IMR-90 (cell line): Measurements from ENCODE around the gene PPIL6. TPM values are rescaled to one million over a fixed set of nuclear protein-coding genes. Genes with fewer than 3 reads are reported as not detected.

Source experiments
- ATAC-seq: fragments of 200-7000 bp; cut with Tn5 transposase; 2 replicates; pipeline ENCODE4 v1.9.1; 2020; ENCODE audit warnings: low read depth, mild to moderate bottlenecking, moderate library complexity
- BruUV-seq: library from RNA; stranded (reverse); fragments of 400-500 nt; replicated peaks from 2 replicates; lab custom pipeline; 2021; lab: Mats Ljungman, UMichigan
- CTCF ChIA-PET: fragments of 300-600 bp; formaldehyde crosslinking; extraction: SDS; loops from one replicate; lab custom pipeline; 2021; ENCODE audit warnings: antibody characterized with exemption; lab: Yijun Ruan, JAX
- POLR2A ChIA-PET: fragments of 300-600 bp; sonication (Branson Sonifier 250); formaldehyde crosslinking; loops from one replicate; lab custom pipeline; 2022; ENCODE audit warnings: antibody characterized with exemption; ENCODE audit not compliant: unreplicated experiment; lab: Charles Lee
- DNase-seq: peaks from one replicate; pipeline ENCODE4 v3.0.0; 2013
- H2AFZ ChIP-seq: replicated peaks from 2 replicates; pipeline ENCODE3; 2013; ENCODE audit warnings: low read length, mild to moderate bottlenecking; ENCODE audit not compliant: poor library complexity
- H2AK5ac ChIP-seq: 2 replicates; pipeline ENCODE4 v1.6.1; 2013; ENCODE audit warnings: low read depth, low read length, inconsistent platforms
- H2AK9ac ChIP-seq: replicated peaks from 2 replicates; pipeline ENCODE3; 2013; ENCODE audit warnings: mild to moderate bottlenecking, low read depth, low read length, moderate library complexity; ENCODE audit not compliant: poor library complexity
- H2BK120ac ChIP-seq: 2 replicates; pipeline ENCODE4 v1.6.1; 2013; ENCODE audit warnings: low read depth, low read length, inconsistent platforms
- H2BK15ac ChIP-seq: 3 replicates; pipeline ENCODE4 v1.6.1; 2013; ENCODE audit warnings: low read depth, low read length, inconsistent platforms
- H2BK20ac ChIP-seq: 2 replicates; pipeline ENCODE4 v1.6.1; 2013; ENCODE audit warnings: low read depth, mild to moderate bottlenecking, inconsistent platforms, low read length, moderate library complexity
- H2BK5ac ChIP-seq: 2 replicates; pipeline ENCODE4 v1.6.1; 2013; ENCODE audit warnings: mild to moderate bottlenecking, low read depth, low read length, inconsistent platforms; ENCODE audit not compliant: poor library complexity, severe bottlenecking
- H3K14ac ChIP-seq: replicated peaks from 2 replicates; pipeline ENCODE4 v1.6.1; 2013; ENCODE audit warnings: low read depth, low read length, inconsistent platforms
- H3K18ac ChIP-seq: 2 replicates; pipeline ENCODE4 v1.6.1; 2013; ENCODE audit warnings: low read depth, low read length, control low read depth
- H3K23ac ChIP-seq: 2 replicates; pipeline ENCODE4 v1.6.1; 2013; ENCODE audit warnings: low read depth, low read length, inconsistent platforms
- H3K27ac ChIP-seq: 2 replicates; pipeline ENCODE4 v1.5.1; 2013; ENCODE audit warnings: mild to moderate bottlenecking, control low read depth, low read length; ENCODE audit not compliant: insufficient read depth
- H3K27me3 ChIP-seq: 2 replicates; pipeline ENCODE4 v1.6.1; 2013; ENCODE audit warnings: low read length; ENCODE audit not compliant: control insufficient read depth, insufficient read depth
- H3K36me3 ChIP-seq: 2 replicates; pipeline ENCODE4 v1.6.1; 2013; ENCODE audit warnings: low read length, mixed read lengths; ENCODE audit not compliant: control insufficient read depth, insufficient read depth
- H3K4ac ChIP-seq: 2 replicates; pipeline ENCODE4 v1.6.1; 2013; ENCODE audit warnings: low read depth, low read length, inconsistent platforms
- H3K4me1 ChIP-seq: 2 replicates; pipeline ENCODE4 v1.6.1; 2013; ENCODE audit warnings: low read length, mixed read lengths; ENCODE audit not compliant: control insufficient read depth, insufficient read depth
- H3K4me2 ChIP-seq: 2 replicates; pipeline ENCODE4 v1.6.1; 2013; ENCODE audit warnings: low read depth, mild to moderate bottlenecking, control low read depth, low read length, moderate library complexity
- H3K4me3 ChIP-seq: 2 replicates; pipeline ENCODE4 v1.5.1; 2013; ENCODE audit warnings: low read depth, mild to moderate bottlenecking, control low read depth, low read length, moderate library complexity; ENCODE audit not compliant: insufficient read depth
- H3K56ac ChIP-seq: 2 replicates; pipeline ENCODE4 v1.6.1; 2013; ENCODE audit warnings: low read length, inconsistent platforms; ENCODE audit not compliant: insufficient read depth; ENCODE audit errors: extremely low read depth
- H3K79me1 ChIP-seq, 2 experiments: 2 replicates each; pipeline ENCODE4 v1.6.1; 2013; ENCODE audit warnings: low read length in 2 of 2, inconsistent platforms in 1 of 2, low read depth in 1 of 2
- H3K9ac ChIP-seq: 2 replicates; pipeline ENCODE4 v1.6.1; 2013; ENCODE audit warnings: low read depth, low read length, control low read depth
- H3K9me1 ChIP-seq: 2 replicates; pipeline ENCODE4 v1.6.1; 2013; ENCODE audit warnings: low read length, inconsistent platforms; ENCODE audit not compliant: insufficient read depth
- H3K9me3 ChIP-seq: 2 replicates; pipeline ENCODE4 v1.6.1; 2013; ENCODE audit warnings: low read length; ENCODE audit not compliant: control insufficient read depth, insufficient read depth
- H4K20me1 ChIP-seq: 2 replicates; pipeline ENCODE4 v1.6.1; 2013; ENCODE audit warnings: low read length, inconsistent platforms; ENCODE audit not compliant: insufficient read depth
- H4K5ac ChIP-seq: 2 replicates; pipeline ENCODE4 v1.6.1; 2013; ENCODE audit warnings: mild to moderate bottlenecking, low read depth, low read length, control low read depth
- H4K8ac ChIP-seq, 2 experiments: 2 replicates each; pipeline ENCODE4 v1.6.1; 2013; ENCODE audit warnings: low read depth in 2 of 2, low read length in 2 of 2, control low read depth in 1 of 2, inconsistent platforms in 1 of 2
- H4K91ac ChIP-seq: 2 replicates; pipeline ENCODE4 v1.6.1; 2013; ENCODE audit warnings: low read depth, low read length, inconsistent platforms; ENCODE audit not compliant: insufficient read depth
- BHLHE40 ChIP-seq: fragments of 150-350 bp; IDR thresholded peaks from 2 replicates; pipeline ENCODE4 v1.6.1; 2016; ENCODE audit warnings: mild to moderate bottlenecking, low read depth, low read length
- CEBPB ChIP-seq: IDR thresholded peaks from 2 replicates; pipeline ENCODE4 v1.6.1; 2012; ENCODE audit warnings: low read depth, low read length, improper control_type of control experiment
- CHD1 ChIP-seq: IDR thresholded peaks from 2 replicates; pipeline ENCODE4 v1.6.1; 2012; ENCODE audit warnings: low read depth, low read length, improper control_type of control experiment
- CTCF ChIP-seq: conservative IDR thresholded peaks from 2 replicates; pipeline ENCODE4 v1.5.1; 2012; ENCODE audit warnings: mild to moderate bottlenecking, low read depth, low read length, improper control_type of control experiment
- FOS ChIP-seq: fragments of 150-350 bp; IDR thresholded peaks from 2 replicates; pipeline ENCODE4 v1.6.1; 2016; ENCODE audit warnings: low read depth, low read length
- MAFK ChIP-seq: IDR thresholded peaks from 2 replicates; pipeline ENCODE4 v1.6.1; 2012; ENCODE audit warnings: low read depth, low read length, improper control_type of control experiment
- MAZ ChIP-seq: IDR thresholded peaks from 2 replicates; pipeline ENCODE4 v1.6.1; 2012; ENCODE audit warnings: low read depth, mild to moderate bottlenecking, low read length, improper control_type of control experiment, moderate library complexity, borderline replicate concordance
- MXI1 ChIP-seq: IDR thresholded peaks from 2 replicates; pipeline ENCODE4 v1.6.1; 2012; ENCODE audit warnings: low read depth, mild to moderate bottlenecking, low read length, moderate library complexity, borderline replicate concordance
- POLR2A ChIP-seq: IDR thresholded peaks from 2 replicates; pipeline ENCODE4 v1.6.1; 2012; ENCODE audit warnings: mild to moderate bottlenecking, low read depth, low read length
- RAD21 ChIP-seq: IDR thresholded peaks from 2 replicates; pipeline ENCODE4 v1.6.1; 2012; ENCODE audit warnings: low read length, improper control_type of control experiment
- RCOR1 ChIP-seq: IDR thresholded peaks from 2 replicates; pipeline ENCODE4 v1.6.1; 2012; ENCODE audit warnings: mild to moderate bottlenecking, low read length, improper control_type of control experiment; ENCODE audit not compliant: insufficient replicate concordance
- RFX5 ChIP-seq: IDR thresholded peaks from 2 replicates; pipeline ENCODE4 v1.8.0; 2012; ENCODE audit warnings: low read depth, mild to moderate bottlenecking, low read length, moderate library complexity
- WGBS, 2 experiments: methylation state at CpG; one replicate each; pipeline versions ENCODE4 v1.1.5 to v1.1.7; 2013; ENCODE audit warnings: missing lambda C conversion rate in 2 of 2; ENCODE audit not compliant: insufficient read length in 1 of 2; ENCODE audit errors: extremely low coverage in 2 of 2; 5-methylcytosine and 5-hydroxymethylcytosine counted together
- dilution Hi-C: fragments of 300-500 bp; cut with HindIII; formaldehyde crosslinking; loops from one replicate; pipeline ENCODE4 v1.14.3; 2018; ENCODE audit warnings: low sequenced_read_pairs; ENCODE audit not compliant: unreplicated experiment
- in situ Hi-C: fragments of 300-500 bp; cut with MboI; formaldehyde crosslinking; loops from 3 replicates; pipeline ENCODE4 v1.14.3; 2019; ENCODE audit warnings: low sequenced_read_pairs, inconsistent platforms, mixed read lengths
- intact Hi-C: fragments of 100-400 bp; cut with micrococcal nuclease; formaldehyde crosslinking; loops from 2 replicates; pipeline ENCODE4 v1.10.0; 2022
- polyA plus RNA-seq, 3 experiments: library from polyadenylated mRNA; depleted of rRNA; stranded (reverse); fragments of >200 nt; gene quantifications; 2 replicates each; pipeline ENCODE4 v1.2.3, GENCODE V29; 2012; ENCODE audit warnings: low replicate concordance in 1 of 3
- total RNA-seq: library from RNA; depleted of rRNA; stranded (reverse); fragments of >200 nt; gene quantifications from 2 replicates; pipeline ENCODE4 v1.2.3, GENCODE V29; 2012
- TF ChIP-seq, protein P1 (sequence below): fragments of 150-350 bp; IDR thresholded peaks from 2 replicates; pipeline ENCODE4 v1.6.1; 2017; ENCODE audit warnings: mild to moderate bottlenecking, antibody characterized with exemption, low read length, low read depth

Gene PPIL6
- total and polyA plus RNA-seq, 2 of the 4 experiments (the other 2 are of a cell fraction): 0.15 to 0.18 TPM

DNA sequence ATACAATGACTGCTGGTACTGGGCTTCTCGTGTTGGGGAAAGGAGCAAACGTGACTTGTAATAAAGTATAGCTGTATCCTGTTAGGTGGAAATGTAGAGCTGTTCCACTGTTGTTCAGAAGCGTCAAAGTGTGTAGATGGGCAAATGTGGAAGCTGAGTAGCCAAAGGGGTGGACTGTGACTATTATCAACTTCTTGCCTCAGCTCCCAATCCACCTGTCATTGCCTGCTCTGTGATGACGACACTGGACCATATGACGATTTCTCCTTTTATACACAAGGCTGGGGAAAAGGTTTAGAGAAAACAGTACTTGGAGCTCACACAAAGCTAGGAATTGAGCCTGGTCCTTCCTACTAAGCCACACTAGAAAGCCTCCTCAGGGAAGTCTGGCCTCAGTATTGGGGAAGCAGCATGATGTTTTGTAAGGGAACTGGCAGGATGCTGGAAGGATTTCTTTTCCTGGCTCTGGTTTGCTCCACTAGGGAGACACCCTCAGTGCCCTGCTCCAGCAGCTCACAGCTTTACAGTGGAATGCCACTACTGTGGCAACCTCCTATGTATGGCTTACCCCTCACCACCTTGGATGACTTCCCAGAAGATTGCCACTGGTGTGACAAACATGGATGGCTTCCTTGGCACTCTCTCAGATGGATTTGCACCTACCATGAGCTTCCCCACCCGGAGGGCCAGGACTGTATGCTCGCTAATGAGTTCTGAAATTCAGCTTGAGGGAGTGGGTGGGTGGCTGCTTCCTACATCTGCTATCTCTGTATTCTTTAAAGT lies 78.1 kb downstream of the PPIL6 start:
- Histone ChIP-seq H3K9ac (no peak overlapping the region), H3K79me1 (peaks cover 9 to 24% of the 10 kb centered on the region in 2 experiments; a peak in 3 of 4 replicates), H2BK20ac (no peak overlapping the region), H3K4ac (no peak overlapping the region), H3K9me1 (no peaks in the 10 kb centered on the region), H3K4me2 (no peak overlapping the region), H4K8ac (no peak overlapping the region), H3K9me3 (no peaks in the 10 kb centered on the region), H2BK120ac (no peak overlapping the region), H2AK5ac (no peak overlapping the region), H2AK9ac (no peak overlapping the region), H4K20me1 (peaks cover 8% of the 10 kb centered on the region), H4K5ac (no peak overlapping the region), H2AFZ (no peak overlapping the region), H2BK15ac (no peak overlapping the region), H3K4me1 (no peaks in the 10 kb centered on the region), H3K56ac (no peak overlapping the region), H3K27ac (no peak overlapping the region), H4K91ac (no peak overlapping the region), H3K23ac (no peak overlapping the region), H3K14ac (no peak overlapping the region), H2BK5ac (no peak overlapping the region), H3K36me3 (peaks cover 34% of the 10 kb centered on the region), H3K27me3 (no peaks in the 10 kb centered on the region), H3K4me3 (no peak overlapping the region), H3K18ac (no peak overlapping the region)
- no TSS peak for BruUV-seq
- intact Hi-C loops: no loop called here
- ChIA-PET CTCF (no interaction called here), POLR2A (no interaction called here)
- no peak for DNase-seq
- ATAC-seq: no peak
- in situ Hi-C loops: no loop called here
- dilution Hi-C loops: no loop called here
- no peak for TF ChIP-seq FOS
- no peak for TF ChIP-seq CTCF
- no peak for TF ChIP-seq MAZ
- TF ChIP-seq, protein P1, sequence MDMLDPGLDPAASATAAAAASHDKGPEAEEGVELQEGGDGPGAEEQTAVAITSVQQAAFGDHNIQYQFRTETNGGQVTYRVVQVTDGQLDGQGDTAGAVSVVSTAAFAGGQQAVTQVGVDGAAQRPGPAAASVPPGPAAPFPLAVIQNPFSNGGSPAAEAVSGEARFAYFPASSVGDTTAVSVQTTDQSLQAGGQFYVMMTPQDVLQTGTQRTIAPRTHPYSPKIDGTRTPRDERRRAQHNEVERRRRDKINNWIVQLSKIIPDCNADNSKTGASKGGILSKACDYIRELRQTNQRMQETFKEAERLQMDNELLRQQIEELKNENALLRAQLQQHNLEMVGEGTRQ: no peak
- no peak for TF ChIP-seq RFX5
- no peak for TF ChIP-seq BHLHE40
- TF ChIP-seq POLR2A: no peak
- TF ChIP-seq MAFK: no peak
- no peak for TF ChIP-seq RCOR1
- TF ChIP-seq CEBPB: no peak
- no peak for TF ChIP-seq MXI1
- no peak for TF ChIP-seq RAD21
- no peak for TF ChIP-seq CHD1
- WGBS, 2 experiments: 86% methylated on average over 1 of the region's 7 CpGs; no CpG with 5 or more reads in 1 of the 2 experiments
